Measurements from ENCODE around the gene FNDC1. TPM values are rescaled to one million over a fixed set of nuclear protein-coding genes. Genes with fewer than 3 reads are reported as not detected.

The FNDC1 gene
- total RNA-seq, 4 donors from 2014 or later: 0.30 to 1.3 TPM; not detected in 2

- no peak for DNase-seq (ENCODE audit: low spot score in 2 of 2)
- 22 to 23% methylated on average over 7 of the region's 7 CpGs for WGBS, 2 donors
- TF ChIP-seq CTCF (IDR thresholded peaks at IDR 0.05) (peak in 1 of 3 donors; percentile 17), POLR2A (IDR thresholded peaks at IDR 0.05) (no peak)
- no peak overlapping the region for H3K4me3 ChIP-seq (ENCODE audit: low read depth, poor library complexity, severe bottlenecking)
- intact Hi-C loops (cut with DNase I; ENCODE audit: low total_unique reads): no loop called here
Measured at GRCh38 chr6:159151266-159151855, 17.8 kb upstream of the FNDC1 start.

- H3K4me3 ChIP-seq (ENCODE audit: low read depth, poor library complexity, severe bottlenecking): no peak overlapping the region
- DNase-seq (ENCODE audit: low spot score in 2 of 2): no peak
- intact Hi-C loops (cut with DNase I; ENCODE audit: low total_unique reads): no loop called here
- TF ChIP-seq CTCF (IDR thresholded peaks at IDR 0.05) (no peak), POLR2A (IDR thresholded peaks at IDR 0.05) (no peak)
- WGBS, 2 donors: 29 to 30% methylated on average over 1 of the region's 1 CpG
Measured at GRCh38 chr6:159152041-159152440, 17.2 kb upstream of the FNDC1 start.

GRCh38 chr6:159152782-159153181 is 16.4 kb upstream of the FNDC1 start:
- DNase-seq (ENCODE audit: low spot score in 2 of 2): no peak
- intact Hi-C loops (cut with DNase I; ENCODE audit: low total_unique reads): no loop called here
- WGBS, 2 donors: 18 to 32% methylated on average over 2 of the region's 2 CpGs
- no peak for TF ChIP-seq POLR2A (IDR thresholded peaks at IDR 0.05)
- TF ChIP-seq CTCF (IDR thresholded peaks at IDR 0.05): no peak
- H3K4me3 ChIP-seq (ENCODE audit: low read depth, poor library complexity, severe bottlenecking): no peak overlapping the region

GRCh38 chr6:159155679-159156078 is 13.5 kb upstream of the FNDC1 start:
- 60 to 75% methylated on average over 2 of the region's 2 CpGs for WGBS, 2 donors
- no peak for DNase-seq (ENCODE audit: low spot score in 2 of 2)
- intact Hi-C loops (cut with DNase I; ENCODE audit: low total_unique reads): no loop called here
- TF ChIP-seq POLR2A (IDR thresholded peaks at IDR 0.05) (no peak), CTCF (IDR thresholded peaks at IDR 0.05) (no peak)
- no peak overlapping the region for H3K4me3 ChIP-seq (ENCODE audit: low read depth, poor library complexity, severe bottlenecking)

GRCh38 chr6:159156089-159156488 is 13.1 kb upstream of the FNDC1 start:
- no peak for TF ChIP-seq CTCF (IDR thresholded peaks at IDR 0.05)
- TF ChIP-seq POLR2A (IDR thresholded peaks at IDR 0.05): no peak
- intact Hi-C loops (cut with DNase I; ENCODE audit: low total_unique reads): no loop called here
- no peak overlapping the region for H3K4me3 ChIP-seq (ENCODE audit: low read depth, poor library complexity, severe bottlenecking)
- no peak for DNase-seq (ENCODE audit: low spot score in 2 of 2)
- 38 to 47% methylated on average over 1 of the region's 1 CpG for WGBS, 2 donors

GRCh38 chr6:159157431-159157830 is 11.8 kb upstream of the FNDC1 start:
- WGBS, 2 donors: 63 to 71% methylated on average over 2 of the region's 2 CpGs
- intact Hi-C loops (cut with DNase I; ENCODE audit: low total_unique reads): no loop called here
- no peak for TF ChIP-seq CTCF (IDR thresholded peaks at IDR 0.05)
- no peak for TF ChIP-seq POLR2A (IDR thresholded peaks at IDR 0.05)
- no peak for DNase-seq (ENCODE audit: low spot score in 2 of 2)
- H3K4me3 ChIP-seq (ENCODE audit: low read depth, poor library complexity, severe bottlenecking): no peak overlapping the region

Data from lower leg skin (tissue), 4 donors.